BLaER1 (cell line): ENCODE data around the gene ZRANB2.

Experiments
- H3K27ac ChIP-seq: shearing (Covaris generic); formaldehyde crosslinking; 2 replicates; pipeline ENCODE4 v1.8.1; 2022
- H3K27me3 ChIP-seq: shearing (Covaris generic); formaldehyde crosslinking; 2 replicates; pipeline ENCODE4 v1.8.1; 2022
- H3K36me3 ChIP-seq: shearing (Covaris generic); formaldehyde crosslinking; 2 replicates; pipeline ENCODE4 v1.8.1; 2022
- H3K4me1 ChIP-seq: shearing (Covaris generic); formaldehyde crosslinking; 2 replicates; pipeline ENCODE4 v1.8.1; 2022
- H3K4me2 ChIP-seq: shearing (Covaris generic); formaldehyde crosslinking; 2 replicates; pipeline ENCODE4 v1.8.1; 2022
- H3K4me3 ChIP-seq: shearing (Covaris generic); formaldehyde crosslinking; 2 replicates; pipeline ENCODE4 v1.8.1; 2022
- H3K9ac ChIP-seq: shearing (Covaris generic); formaldehyde crosslinking; 2 replicates; pipeline ENCODE4 v1.8.1; 2022
- H3K9me3 ChIP-seq: shearing (Covaris generic); formaldehyde crosslinking; 2 replicates; pipeline ENCODE4 v1.8.1; 2022
- H4K20me1 ChIP-seq: shearing (Covaris generic); formaldehyde crosslinking; 2 replicates; pipeline ENCODE4 v1.8.1; 2022
- Cebpa-rat ChIP-seq: shearing (Covaris generic); IDR thresholded peaks from 2 replicates; pipeline ENCODE4 v1.8.1; 2022

The ZRANB2 gene

DNA sequence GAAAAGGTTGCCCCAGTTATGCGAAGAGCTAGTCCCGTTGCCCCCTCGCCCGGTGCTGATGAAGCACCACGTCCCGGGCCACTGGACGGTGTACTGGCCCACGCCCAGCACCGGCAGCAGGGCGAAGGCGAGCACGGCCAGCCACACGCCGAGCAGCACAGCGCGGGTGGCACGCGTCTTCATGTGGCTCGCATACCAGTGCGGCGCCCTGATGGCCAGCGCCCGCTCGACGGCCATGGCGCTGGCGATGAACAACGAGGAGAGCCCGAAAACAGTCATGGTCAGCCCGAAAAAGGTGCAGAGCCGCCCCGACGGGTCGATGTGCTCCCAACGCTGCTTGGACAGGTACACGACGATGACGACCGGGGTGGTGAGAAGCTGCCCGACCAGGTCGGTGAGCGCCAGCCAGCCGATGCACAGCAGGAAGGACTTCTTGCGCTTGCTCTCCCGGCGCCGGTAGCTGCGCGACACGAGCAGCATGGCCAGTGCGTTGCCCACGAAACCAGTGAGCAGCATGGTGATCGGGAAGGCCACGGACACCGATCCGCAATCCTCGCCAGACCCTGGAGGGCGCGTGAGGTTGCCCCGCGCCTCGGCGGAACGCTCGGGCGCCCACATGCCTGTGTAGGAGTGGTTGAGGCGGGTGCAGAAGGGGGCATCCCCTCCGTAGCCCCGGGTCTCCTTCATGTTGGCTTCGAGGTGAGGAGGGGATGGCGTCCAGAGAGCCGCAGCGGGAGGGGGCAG is 33.8 kb downstream of the ZRANB2 start:
- H3K4me2 ChIP-seq: no peak overlapping the region
- H3K4me3 ChIP-seq: 0 out of 2 replicates have a peak overlapping the region, but pooled peaks have one; percentile 18
- no peak overlapping the region for H3K9ac ChIP-seq

DNA sequence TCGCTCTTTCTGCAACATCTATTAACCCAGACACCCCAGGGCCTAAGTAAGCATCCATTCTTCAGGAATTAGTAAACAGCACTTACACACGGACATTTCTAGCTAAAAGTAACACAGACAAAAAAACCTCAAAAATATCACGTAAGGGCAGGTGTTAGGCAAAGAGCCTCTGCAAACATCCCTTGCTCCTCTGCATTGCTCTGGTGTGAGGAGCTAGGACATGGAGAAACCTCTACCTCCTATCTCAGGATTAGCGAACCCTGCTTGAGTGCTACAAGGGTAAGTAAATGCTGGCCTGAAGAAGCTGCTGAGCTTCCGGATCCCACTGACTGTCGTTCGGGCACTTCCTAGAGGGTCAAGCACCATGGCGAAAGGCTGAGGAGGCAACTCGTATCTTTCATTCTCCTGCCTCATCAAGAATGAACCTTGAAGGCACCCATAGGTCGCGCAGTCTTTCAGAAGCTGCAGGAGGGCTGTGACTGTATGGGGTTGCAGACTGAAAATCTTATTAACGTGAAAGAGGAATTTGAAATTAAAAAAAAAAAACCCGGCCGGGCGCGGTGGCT is 35.3 kb downstream of the ZRANB2 start:
- H3K4me2 ChIP-seq: no peak overlapping the region
- no peaks in the 10 kb centered on the region for H4K20me1 ChIP-seq
- no peak overlapping the region for H3K27ac ChIP-seq
- TF ChIP-seq Cebpa-rat: no peak
- peaks cover 11% of the 10 kb centered on the region; the same call in 1 of the 2 replicates for H3K27me3 ChIP-seq
- no peaks in the 10 kb centered on the region for H3K4me1 ChIP-seq
- peaks cover 17% of the 10 kb centered on the region for H3K9me3 ChIP-seq
- H3K9ac ChIP-seq: no peak overlapping the region
- no peaks in the 10 kb centered on the region for H3K36me3 ChIP-seq
- no peak overlapping the region for H3K4me3 ChIP-seq

More for the DNA sequence above, 33.8 kb downstream of the ZRANB2 start:
- no peak for TF ChIP-seq Cebpa-rat
- H3K36me3 ChIP-seq: no peaks in the 10 kb centered on the region
- no peaks in the 10 kb centered on the region for H3K4me1 ChIP-seq
- peaks cover 17% of the 10 kb centered on the region for H3K9me3 ChIP-seq
- H3K27me3 ChIP-seq: peaks cover 11% of the 10 kb centered on the region; the same call in 1 of the 2 replicates
- H4K20me1 ChIP-seq: no peaks in the 10 kb centered on the region
- H3K27ac ChIP-seq: no peak overlapping the region

DNA sequence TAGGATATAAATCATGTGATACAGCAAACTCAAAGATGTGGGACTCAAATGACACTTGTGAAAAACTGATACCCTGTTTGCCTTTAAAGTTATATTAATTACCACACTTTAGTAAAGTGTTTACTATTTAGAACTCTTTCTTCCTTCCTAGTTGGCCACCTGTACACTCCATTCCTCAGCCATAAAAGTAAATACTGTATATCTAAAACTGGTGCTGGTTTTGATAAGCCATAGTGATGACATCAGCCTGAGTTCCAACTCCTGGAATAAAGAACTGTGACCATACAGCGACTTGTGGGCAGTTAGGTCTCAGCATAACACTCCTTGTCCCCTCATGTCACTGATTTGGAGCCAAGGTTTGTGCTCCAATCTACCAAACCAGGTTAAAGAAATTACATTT is 36.0 kb downstream of the ZRANB2 start:
- H3K4me2 ChIP-seq: no peak overlapping the region
- H3K36me3 ChIP-seq: no peaks in the 10 kb centered on the region

DNA sequence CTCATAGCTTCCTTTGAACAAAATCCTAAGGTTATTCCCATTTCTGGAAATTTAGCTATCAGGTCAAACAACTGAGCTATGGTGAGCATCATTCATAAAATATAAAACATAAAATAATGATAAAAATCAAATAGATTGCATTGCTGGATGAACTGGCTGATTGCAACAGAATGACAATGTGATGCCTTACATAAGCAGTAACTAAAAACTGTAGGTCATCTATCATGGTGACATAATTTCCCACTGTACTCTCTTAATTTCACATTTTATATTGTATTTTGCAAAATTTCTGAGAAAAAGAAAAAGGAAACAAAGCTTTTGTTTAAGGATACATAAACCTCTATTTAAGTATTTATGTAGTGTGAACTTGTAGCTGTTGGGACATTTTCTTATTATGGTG is 37.8 kb downstream of the ZRANB2 start:
- H3K4me2 ChIP-seq: no peak overlapping the region
- no peak for TF ChIP-seq Cebpa-rat
- no peaks in the 10 kb centered on the region for H3K36me3 ChIP-seq
- H3K9ac ChIP-seq: no peak overlapping the region
- no peaks in the 10 kb centered on the region for H3K4me1 ChIP-seq
- H3K4me3 ChIP-seq: no peak overlapping the region
- peaks cover 9% of the 10 kb centered on the region; the same call in 1 of the 2 replicates for H3K27me3 ChIP-seq
- peaks cover 17% of the 10 kb centered on the region for H3K9me3 ChIP-seq
- no peak overlapping the region for H3K27ac ChIP-seq
- no peaks in the 10 kb centered on the region for H4K20me1 ChIP-seq

More for the DNA sequence above, 36.0 kb downstream of the ZRANB2 start:
- H3K9ac ChIP-seq: no peak overlapping the region
- no peak for TF ChIP-seq Cebpa-rat
- H3K27me3 ChIP-seq: peaks cover 11% of the 10 kb centered on the region; the same call in 1 of the 2 replicates
- H3K4me1 ChIP-seq: no peaks in the 10 kb centered on the region
- no peaks in the 10 kb centered on the region for H4K20me1 ChIP-seq
- peaks cover 17% of the 10 kb centered on the region for H3K9me3 ChIP-seq
- no peak overlapping the region for H3K4me3 ChIP-seq
- no peak overlapping the region for H3K27ac ChIP-seq

DNA sequence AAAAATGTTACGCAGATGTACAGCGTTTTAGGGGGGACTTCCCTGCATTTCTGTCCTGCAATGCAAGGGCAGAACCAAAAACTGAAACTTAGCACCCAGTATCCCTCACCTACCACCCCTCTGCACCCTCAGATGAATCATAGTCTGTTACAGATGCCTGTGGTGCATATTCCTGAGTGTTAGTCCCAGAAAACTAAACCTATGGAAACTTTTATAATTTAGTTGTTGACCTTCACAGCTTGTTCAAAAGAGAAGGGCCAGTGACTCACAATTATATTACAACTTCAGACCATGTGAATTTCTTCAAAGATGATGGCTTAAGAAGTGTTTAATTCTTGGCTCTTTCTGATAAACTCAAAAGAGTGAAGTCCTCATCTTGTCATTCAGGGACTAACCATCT is 39.0 kb downstream of the ZRANB2 start:
- Histone ChIP-seq H3K9me3 (peaks cover 7% of the 10 kb centered on the region), H3K9ac (no peak overlapping the region), H3K36me3 (no peaks in the 10 kb centered on the region), H3K27ac (no peak overlapping the region), H4K20me1 (no peaks in the 10 kb centered on the region), H3K27me3 (no peaks in the 10 kb centered on the region; the same call in 1 of the 2 replicates), H3K4me3 (no peak overlapping the region), H3K4me2 (no peak overlapping the region), H3K4me1 (no peaks in the 10 kb centered on the region)
- TF ChIP-seq Cebpa-rat: no peak

DNA sequence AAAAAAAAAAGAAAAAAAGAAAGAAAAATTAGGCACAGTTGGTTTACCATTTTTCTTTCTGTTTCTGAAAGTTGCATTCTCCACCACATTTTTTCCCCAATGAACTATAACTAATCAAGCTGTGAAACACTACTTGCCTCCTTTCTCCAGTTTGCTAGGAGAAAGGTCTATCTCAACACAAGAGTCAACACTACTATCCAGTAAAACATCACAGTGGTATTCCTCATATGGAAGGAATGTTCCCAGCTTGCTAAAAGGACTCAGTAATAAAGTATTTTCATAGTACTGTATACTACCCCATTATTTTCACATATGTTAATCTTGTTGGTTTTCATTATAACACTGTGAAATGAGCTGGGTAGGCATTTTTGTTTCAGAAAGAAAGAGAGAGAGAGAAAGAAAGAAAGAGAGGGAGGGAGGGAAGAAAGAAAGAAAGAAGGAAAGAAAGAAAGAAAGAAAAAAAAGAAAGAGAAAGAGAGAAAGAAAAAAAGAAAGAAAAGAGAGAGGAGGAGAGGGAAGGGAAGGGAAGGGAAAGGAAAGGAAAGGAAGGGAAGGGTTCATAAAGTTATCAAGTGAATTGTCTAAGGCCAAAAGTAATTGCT is 41.1 kb downstream of the ZRANB2 start:
- Histone ChIP-seq H3K4me1 (no peaks in the 10 kb centered on the region), H3K36me3 (no peaks in the 10 kb centered on the region), H3K27ac (no peak overlapping the region), H3K4me2 (no peak overlapping the region), H4K20me1 (no peaks in the 10 kb centered on the region), H3K9ac (no peak overlapping the region), H3K9me3 (no peaks in the 10 kb centered on the region), H3K27me3 (no peaks in the 10 kb centered on the region), H3K4me3 (no peak overlapping the region)
- no peak for TF ChIP-seq Cebpa-rat

DNA sequence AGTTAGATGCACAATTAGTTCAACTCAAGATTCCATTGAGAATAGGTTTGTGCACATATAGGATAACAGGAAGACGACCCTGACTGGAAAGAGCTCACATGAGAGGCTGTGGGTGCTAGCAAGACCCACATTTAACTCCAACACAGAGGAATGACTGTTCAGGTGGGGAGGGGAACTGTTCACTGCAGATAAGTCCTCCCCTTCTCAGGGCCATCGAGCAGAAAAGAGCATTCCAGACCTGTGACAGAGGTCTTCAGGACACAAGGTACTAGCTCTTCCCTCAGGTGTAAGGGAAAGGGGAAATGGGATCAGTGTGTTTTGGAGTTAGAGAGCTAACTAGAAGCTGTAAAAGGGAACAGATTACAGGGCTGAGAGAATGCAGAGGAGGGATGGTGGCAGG is 41.9 kb downstream of the ZRANB2 start:
- no peaks in the 10 kb centered on the region for H3K4me1 ChIP-seq
- no peak overlapping the region for H3K9ac ChIP-seq
- H3K4me2 ChIP-seq: no peak overlapping the region
- no peaks in the 10 kb centered on the region for H3K27me3 ChIP-seq
- no peaks in the 10 kb centered on the region for H3K36me3 ChIP-seq
- TF ChIP-seq Cebpa-rat: no peak
- H3K27ac ChIP-seq: no peak overlapping the region
- no peak overlapping the region for H3K4me3 ChIP-seq
- H3K9me3 ChIP-seq: no peaks in the 10 kb centered on the region
- H4K20me1 ChIP-seq: no peaks in the 10 kb centered on the region

DNA sequence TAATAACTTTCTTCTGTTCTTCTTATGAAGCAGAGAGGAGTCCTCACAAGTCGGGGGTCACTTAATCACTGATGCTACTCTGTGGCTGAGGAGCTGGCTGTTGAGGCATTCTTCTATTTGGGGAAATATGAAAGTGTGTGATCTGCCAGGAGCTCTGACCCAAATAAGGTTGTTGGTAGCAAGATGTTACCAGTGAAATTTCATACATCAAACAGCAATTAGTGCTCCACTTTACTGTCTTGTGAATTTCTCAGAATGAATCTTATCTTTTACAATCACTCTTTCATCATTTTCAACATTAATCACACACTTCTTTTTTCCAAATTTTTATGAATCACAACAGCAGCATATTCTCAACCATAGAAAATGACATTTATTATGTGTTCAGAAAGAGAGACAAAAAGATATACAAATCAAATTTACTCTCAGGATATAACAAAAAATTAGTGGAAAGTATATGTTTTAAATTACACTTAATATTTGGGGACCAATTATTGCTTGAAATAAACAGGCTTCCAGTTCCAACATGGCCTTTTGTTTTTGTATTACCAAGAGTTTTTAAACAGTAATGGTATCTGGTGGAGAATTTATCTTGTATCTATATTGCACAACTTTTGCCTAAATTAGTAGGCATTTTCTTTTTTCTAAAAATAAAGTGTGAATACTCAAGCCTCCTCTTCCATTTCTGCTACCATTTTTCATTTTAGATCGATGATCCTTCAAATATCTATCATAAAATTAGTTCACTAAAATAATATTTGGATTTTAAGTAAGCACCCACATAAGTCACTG is 42.8 kb downstream of the ZRANB2 start:
- Histone ChIP-seq H4K20me1 (no peaks in the 10 kb centered on the region), H3K4me3 (no peak overlapping the region), H3K4me2 (no peak overlapping the region), H3K9ac (no peak overlapping the region), H3K4me1 (no peaks in the 10 kb centered on the region), H3K9me3 (no peaks in the 10 kb centered on the region), H3K27me3 (no peaks in the 10 kb centered on the region), H3K27ac (no peak overlapping the region), H3K36me3 (no peaks in the 10 kb centered on the region)
- no peak for TF ChIP-seq Cebpa-rat

DNA sequence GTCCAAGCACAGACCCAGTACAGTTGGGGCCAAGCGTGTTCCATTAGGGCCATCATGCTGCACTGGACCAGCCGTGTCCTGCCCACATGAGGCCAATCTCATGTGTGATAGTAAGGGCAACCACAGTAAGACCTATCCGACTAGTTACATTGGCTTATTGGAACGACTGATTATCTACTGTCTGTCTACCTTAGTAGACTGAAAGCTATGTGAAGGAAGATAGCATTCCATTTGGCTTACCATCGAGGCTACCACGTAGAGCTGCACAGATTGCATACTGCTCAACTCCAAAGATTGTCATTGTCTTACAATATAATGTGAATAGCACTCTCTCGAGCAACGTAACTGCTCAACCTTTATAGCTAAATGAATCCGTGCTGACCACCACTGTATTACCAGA is 43.8 kb downstream of the ZRANB2 start:
- no peak overlapping the region for H3K4me2 ChIP-seq
- H3K36me3 ChIP-seq: no peaks in the 10 kb centered on the region
- no peak overlapping the region for H3K4me3 ChIP-seq
- no peaks in the 10 kb centered on the region for H3K9me3 ChIP-seq
- no peaks in the 10 kb centered on the region for H4K20me1 ChIP-seq
- no peaks in the 10 kb centered on the region for H3K4me1 ChIP-seq
- H3K27ac ChIP-seq: no peak overlapping the region
- H3K27me3 ChIP-seq: no peaks in the 10 kb centered on the region
- H3K9ac ChIP-seq: no peak overlapping the region
- no peak for TF ChIP-seq Cebpa-rat
